HCT116 (cell line): ENCODE data around the gene APH1B. TPM values are rescaled to one million over a fixed set of nuclear protein-coding genes. Genes with fewer than 3 reads are reported as not detected.

Source experiments
- ATAC-seq: fragments of 200-7000 bp; cut with Tn5 transposase; 2 replicates; pipeline ENCODE4 v1.9.1; 2020; ENCODE audit warnings: mild to moderate bottlenecking, moderate library complexity
- BruUV-seq: library from RNA; stranded (reverse); fragments of 400-500 nt; replicated peaks from 2 replicates; lab custom pipeline; 2021; lab: Mats Ljungman, UMichigan
- CTCF ChIA-PET: fragments of 300-600 bp; sonication (Branson Sonifier 250); formaldehyde crosslinking; loops from one replicate; lab custom pipeline; 2021; ENCODE audit warnings: antibody characterized with exemption; lab: Charles Lee
- POLR2A ChIA-PET: fragments of 300-600, 350-600 bp; sonication (Branson Sonifier 250); formaldehyde crosslinking; loops from one replicate; lab custom pipeline; 2021; ENCODE audit warnings: antibody characterized with exemption; lab: Charles Lee
- RAD21 ChIA-PET, 2 experiments: fragments of 300-600 bp; sonication (Branson Sonifier 250); formaldehyde crosslinking; loops; one replicate each; lab custom pipeline; 2023; ENCODE audit warnings: low total read pairs in 2 of 2; ENCODE audit not compliant: uncharacterized antibody in 2 of 2, unreplicated experiment in 2 of 2, low non-redundant PET in 1 of 2; lab: Charles Lee
- DNase-seq: peaks from one replicate; pipeline ENCODE4 v3.0.0-alpha.2; 2010; ENCODE audit warnings: low read depth, low spot score
- H2AFZ ChIP-seq: fragments of 200-600 bp; shearing (Covaris generic), sonication (generic); 2 replicates; pipeline ENCODE4 v1.6.1; 2017; ENCODE audit warnings: low read depth, mixed run types, mixed read lengths, antibody characterized with exemption, low read length; ENCODE audit not compliant: poor library complexity, severe bottlenecking
- H3K27ac ChIP-seq: 2 replicates; pipeline ENCODE4 v1.5.1; 2012; ENCODE audit warnings: low read depth, low read length
- H3K27me3 ChIP-seq: fragments of 200-600 bp; sonication (generic); 2 replicates; pipeline ENCODE4 v1.6.1; 2016; ENCODE audit warnings: mixed run types, low read length, mixed read lengths; ENCODE audit not compliant: insufficient read depth
- H3K36me3 ChIP-seq, 2 experiments: fragments of 200-500 bp in 1 of 2; fragments of 200-600 bp in 1 of 2; sonication (Bioruptor generic) in 1 of 2; sonication (generic) in 1 of 2; 2 replicates each; pipeline versions ENCODE4 v1.5.1 to v1.6.1; 2014 to 2016; ENCODE audit warnings: low read length in 2 of 2, inconsistent platforms in 1 of 2, mixed read lengths in 1 of 2, mixed run types in 1 of 2; ENCODE audit not compliant: insufficient read depth in 2 of 2, control insufficient read depth in 1 of 2
- H3K4me1 ChIP-seq, 2 experiments: fragments of 200-600 bp in 1 of 2; sonication (generic) in 1 of 2; 2 replicates each; pipeline versions ENCODE4 v1.5.1 to v1.6.1; 2012 to 2017; ENCODE audit warnings: low read length in 2 of 2, inconsistent platforms in 1 of 2, mild to moderate bottlenecking in 1 of 2, mixed read lengths in 1 of 2, mixed run types in 1 of 2, moderate library complexity in 1 of 2; ENCODE audit not compliant: insufficient read depth in 2 of 2, control insufficient read depth in 1 of 2
- H3K4me2 ChIP-seq: fragments of 200-600 bp; sonication (generic); 2 replicates; pipeline ENCODE4 v1.6.1; 2017; ENCODE audit warnings: mixed run types, low read length, mixed read lengths
- H3K4me3 ChIP-seq, 2 experiments: fragments of 200-600 bp in 1 of 2; sonication (generic) in 1 of 2; replicated peaks in 1 of 2; 2 replicates each; pipeline ENCODE4 v1.5.1; 2011 to 2016; ENCODE audit warnings: low read length in 2 of 2, control low read depth in 1 of 2, low read depth in 1 of 2, mild to moderate bottlenecking in 1 of 2, mixed read lengths in 1 of 2, mixed run types in 1 of 2
- H3K79me2 ChIP-seq: fragments of 200-600 bp; sonication (generic); 2 replicates; pipeline ENCODE4 v1.6.1; 2017; ENCODE audit warnings: mild to moderate bottlenecking, mixed run types, low read length, moderate library complexity, mixed read lengths; ENCODE audit not compliant: insufficient read depth
- H3K9ac ChIP-seq: fragments of 200-600 bp; sonication (generic); 2 replicates; pipeline ENCODE4 v1.6.1; 2016; ENCODE audit warnings: low read length, mixed read lengths
- H3K9me2 ChIP-seq: fragments of 200-600 bp; sonication (generic), shearing (Covaris generic); 2 replicates; pipeline ENCODE4 v1.6.1; 2017; ENCODE audit warnings: mixed run types, mild to moderate bottlenecking, moderate library complexity; ENCODE audit not compliant: insufficient read depth
- H3K9me3 ChIP-seq, 2 experiments: fragments of 200-500 bp in 1 of 2; fragments of 200-600 bp in 1 of 2; sonication (Bioruptor generic) in 1 of 2; sonication (generic) in 1 of 2; 2 replicates each; pipeline ENCODE4 v1.6.1; 2014 to 2017; ENCODE audit warnings: low read length in 2 of 2, mixed read lengths in 2 of 2, inconsistent platforms in 1 of 2, low read depth in 1 of 2, mild to moderate bottlenecking in 1 of 2, mixed run types in 1 of 2, moderate library complexity in 1 of 2; ENCODE audit not compliant: control insufficient read depth in 1 of 2, insufficient read depth in 1 of 2
- H4K20me1 ChIP-seq: fragments of 200-600 bp; sonication (generic), shearing (Covaris generic); 2 replicates; pipeline ENCODE4 v1.6.1; 2017; ENCODE audit warnings: mixed run types, mild to moderate bottlenecking, moderate library complexity; ENCODE audit not compliant: insufficient read depth
- EZH2 ChIP-seq: fragments of 200-600 bp; sonication (generic); IDR thresholded peaks from 2 replicates; pipeline ENCODE4 v1.6.1; 2017; ENCODE audit warnings: antibody characterized with exemption, mixed run types
- EZH2phosphoT487 ChIP-seq: fragments of 200-600 bp; IDR thresholded peaks from 2 replicates; pipeline ENCODE4 v1.6.1; 2018; ENCODE audit warnings: antibody characterized with exemption, borderline replicate concordance
- FOSL1 ChIP-seq: IDR thresholded peaks from 2 replicates; pipeline ENCODE4 v1.6.1; 2012; ENCODE audit warnings: low read depth
- SP1 ChIP-seq: IDR thresholded peaks from 2 replicates; pipeline ENCODE4 v1.6.1; 2012; ENCODE audit warnings: low read depth
- intact Hi-C: fragments of 100-400 bp; cut with micrococcal nuclease; formaldehyde crosslinking; loops from 2 replicates; pipeline ENCODE4 v1.10.0; 2022
- total RNA-seq: library from RNA; stranded (reverse); gene quantifications from one replicate; pipeline ENCODE4 v1.2.1, GENCODE V29; 2021; ENCODE audit not compliant: unreplicated experiment

Gene APH1B
- total RNA-seq, 1 experiment from 2014 or later, result 8.5 TPM

DNA sequence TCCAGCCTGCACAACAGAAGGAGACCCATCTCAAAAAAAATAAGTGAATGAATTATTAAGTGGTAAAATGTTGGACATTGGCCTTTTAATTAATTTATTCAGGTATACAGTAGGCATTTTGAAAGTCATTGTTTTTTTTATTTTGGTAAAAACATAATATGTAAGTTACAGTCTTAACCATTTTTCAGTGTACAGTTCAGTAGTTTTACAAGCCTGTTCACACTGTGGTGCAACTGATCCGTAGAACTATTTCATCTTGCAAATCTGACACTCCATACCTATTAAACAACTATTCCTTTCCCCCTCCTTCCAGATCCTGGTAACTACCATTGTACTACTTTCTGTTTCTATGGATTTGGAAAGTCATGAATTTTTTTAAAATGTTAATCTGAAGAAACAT, 36.1 kb upstream of the APH1B start:
- Histone ChIP-seq H3K79me2 (no peaks in the 10 kb centered on the region), H3K27ac (no peak overlapping the region), H3K9ac (no peak overlapping the region), H3K4me3 (no peak overlapping the region), H3K4me2 (no peak overlapping the region), H4K20me1 (no peaks in the 10 kb centered on the region), H2AFZ (no peak overlapping the region), H3K36me3 (no peaks in the 10 kb centered on the region), H3K9me3 (no peaks in the 10 kb centered on the region; a peak in 1 of 4 replicates), H3K4me1 (peaks cover 0 to 2% of the 10 kb centered on the region in 2 experiments; a peak in 2 of 4 replicates), H3K9me2 (no peaks in the 10 kb centered on the region), H3K27me3 (no peaks in the 10 kb centered on the region)
- DNase-seq, result no peak
- RAD21 ChIA-PET, result no interaction called here
- no TSS peak for BruUV-seq
- TF ChIP-seq FOSL1, result no peak
- TF ChIP-seq EZH2phosphoT487, result no peak
- TF ChIP-seq EZH2, result no peak
- POLR2A ChIA-PET, result no interaction called here
- no peak for ATAC-seq
- CTCF ChIA-PET, result no interaction called here
- intact Hi-C loops, result no loop called here

DNA sequence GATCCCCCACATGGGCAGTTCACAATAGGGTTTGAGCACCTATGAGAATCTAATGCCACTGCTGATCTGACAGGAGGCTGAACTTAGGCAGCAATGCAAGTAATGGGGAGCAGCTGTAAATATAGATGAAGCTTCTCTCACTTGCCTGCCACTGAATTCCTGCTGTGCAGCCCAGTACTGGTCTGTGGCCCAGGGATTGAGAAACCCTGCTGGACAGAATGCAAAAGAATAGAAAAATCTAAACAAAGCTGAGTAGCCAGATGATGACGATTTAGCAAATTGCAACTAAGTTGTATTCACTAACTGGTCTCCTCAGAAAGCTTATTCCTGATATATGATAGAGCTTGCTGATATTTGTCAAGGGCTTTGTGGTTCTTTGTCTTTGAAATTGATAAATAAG, 34.3 kb upstream of the APH1B start:
- Histone ChIP-seq H3K79me2 (no peaks in the 10 kb centered on the region), H3K4me3 (no peak overlapping the region), H3K4me2 (no peak overlapping the region), H3K27ac (no peak overlapping the region), H3K4me1 (no peaks in the 10 kb centered on the region), H3K27me3 (no peaks in the 10 kb centered on the region), H4K20me1 (no peaks in the 10 kb centered on the region), H2AFZ (no peak overlapping the region), H3K9me2 (no peaks in the 10 kb centered on the region), H3K9ac (no peak overlapping the region), H3K36me3 (no peaks in the 10 kb centered on the region), H3K9me3 (no peaks in the 10 kb centered on the region; a peak in 1 of 4 replicates)
- ATAC-seq, result no peak
- ChIA-PET POLR2A (no interaction called here), CTCF (no interaction called here), RAD21 (no interaction called here)
- TF ChIP-seq SP1, result no peak
- intact Hi-C loops, result no loop called here
- no TSS peak for BruUV-seq
- no peak for DNase-seq
